ENCODE results near the gene FKBP5. TPM values are rescaled to one million over a fixed set of nuclear protein-coding genes. Genes with fewer than 3 reads are reported as not detected.

Gene FKBP5
- total and polyA plus RNA-seq, 9 of the 15 experiments (the other 6 are each of a cell fraction or from before 2014, with no cell fraction given), result 32.7 to 151 (median 75.0) TPM

- peak; percentile 96 for TF ChIP-seq ATF3 (IDR thresholded peaks at IDR 0.05)
- peak; percentile 78 for TF ChIP-seq ATF3 (CRISPR knock-in tag; conservative IDR thresholded peaks at IDR 0.05)
- peak; percentile 87 for TF ChIP-seq NFIC (IDR thresholded peaks at IDR 0.05)
- no peak for TF ChIP-seq RFX5 (IDR thresholded peaks at IDR 0.05; ENCODE audit: low read depth, low read length)
- peak; percentile 77 for TF ChIP-seq MYC (IDR thresholded peaks at IDR 0.05; ENCODE audit: low read depth, low read length)
- TF ChIP-seq MYC (CRISPR knock-in tag; IDR thresholded peaks at IDR 0.05; ENCODE audit: borderline replicate concordance, low read depth), result no peak
- peak; percentile 49 for TF ChIP-seq BRD9 (IDR thresholded peaks at IDR 0.05; ENCODE audit: low read depth, partially characterized antibody)
- no peak for TF ChIP-seq ELF1 (tag; IDR thresholded peaks at IDR 0.05)
- no peak for TF ChIP-seq POLR3A (IDR thresholded peaks at IDR 0.05; ENCODE audit: borderline replicate concordance, extremely low read depth, insufficient read depth, insufficient read length)
- TF ChIP-seq SRSF1 (IDR thresholded peaks at IDR 0.05; ENCODE audit: low read depth, low read length), result no peak
- TF ChIP-seq ETV1 (tag; conservative IDR thresholded peaks at IDR 0.05; ENCODE audit: low read depth), result no peak
- no peak for TF ChIP-seq NONO (IDR thresholded peaks at IDR 0.05; ENCODE audit: low read depth in 2 of 2, low read length in 1 of 2)
- TF ChIP-seq ZFP36 (IDR thresholded peaks at IDR 0.05; ENCODE audit: low read depth, low read length, partially characterized antibody), result no peak
- no peak for TF ChIP-seq MXI1 (IDR thresholded peaks at IDR 0.05; ENCODE audit: low read depth, low read length)
- peak; percentile 45; the same call in 1 of the 2 replicates for TF ChIP-seq DPF2 (IDR thresholded peaks at IDR 0.05)
- TF ChIP-seq ZNF3 (CRISPR knock-in tag; IDR thresholded peaks at IDR 0.05), result no peak
- no peak for TF ChIP-seq ZNF77 (CRISPR knock-in tag; IDR thresholded peaks at IDR 0.05)
- TF ChIP-seq SMARCE1 (IDR thresholded peaks at IDR 0.05), result no peak
- TF ChIP-seq ZNF592 (IDR thresholded peaks at IDR 0.05), result 0 out of 2 replicates have a peak, but pooled peaks have one; percentile 21
- TF ChIP-seq PHF21A (IDR thresholded peaks at IDR 0.05; ENCODE audit: borderline replicate concordance, low read depth), result no peak
- no peak for TF ChIP-seq HOMEZ (CRISPR knock-in tag; IDR thresholded peaks at IDR 0.05)
- no peak for TF ChIP-seq ZKSCAN1 (IDR thresholded peaks at IDR 0.05; ENCODE audit: low read depth, low read length)
- no peak for TF ChIP-seq TARDBP (IDR thresholded peaks at IDR 0.05)
- TF ChIP-seq ZNF133 (CRISPR knock-in tag; IDR thresholded peaks at IDR 0.05), result no peak
Observed at GRCh38 chr6:35737413-35738211, 48.9 kb upstream of the FKBP5 start (continued).
